Measurements from ENCODE around the gene DMTF1. TPM values are rescaled to one million over a fixed set of nuclear protein-coding genes. Genes with fewer than 3 reads are reported as not detected.

DMTF1 gene
- total RNA-seq, 1 donor from 2014 or later, result 19.4 TPM

- peaks cover 28% of the 10 kb centered on the region for H3K9me3 ChIP-seq (replicated peaks)
- intact Hi-C loops (cut with micrococcal nuclease), result no loop called here
- peaks cover 12% of the 10 kb centered on the region for H3K36me3 ChIP-seq
- peaks cover 13% of the 10 kb centered on the region for H3K4me1 ChIP-seq
- H3K27me3 ChIP-seq (ENCODE audit: low read depth), result no peaks in the 10 kb centered on the region
- DNase-seq, result no peak
- H3K4me3 ChIP-seq, result no peak overlapping the region
- no peak overlapping the region for H3K27ac ChIP-seq (replicated peaks)
- no peak for TF ChIP-seq CTCF (IDR thresholded peaks at IDR 0.05; ENCODE audit: borderline replicate concordance)
Measured at GRCh38 chr7:87206361-87206760, 54.1 kb downstream of the DMTF1 start.

- Histone ChIP-seq H3K27ac (replicated peaks) (no peak overlapping the region), H3K36me3 (peaks cover 12% of the 10 kb centered on the region), H3K9me3 (replicated peaks) (peaks cover 26% of the 10 kb centered on the region), H3K27me3 (ENCODE audit: low read depth) (no peaks in the 10 kb centered on the region), H3K4me3 (no peak overlapping the region), H3K4me1 (peaks cover 26% of the 10 kb centered on the region)
- DNase-seq, result no peak
- TF ChIP-seq CTCF (IDR thresholded peaks at IDR 0.05; ENCODE audit: borderline replicate concordance), result no peak
- intact Hi-C loops (cut with micrococcal nuclease), result no loop called here
Measured at GRCh38 chr7:87209295-87209924, 57.2 kb downstream of the DMTF1 start.

- H3K4me3 ChIP-seq, result no peak overlapping the region
- H3K27ac ChIP-seq (replicated peaks), result no peak overlapping the region
- H3K4me1 ChIP-seq, result peaks cover 28% of the 10 kb centered on the region
- TF ChIP-seq CTCF (IDR thresholded peaks at IDR 0.05; ENCODE audit: borderline replicate concordance), result no peak
- intact Hi-C loops (cut with micrococcal nuclease), result no loop called here
- H3K36me3 ChIP-seq, result peaks cover 4% of the 10 kb centered on the region
- DNase-seq, result no peak
- peaks cover 15% of the 10 kb centered on the region for H3K9me3 ChIP-seq (replicated peaks)
- no peaks in the 10 kb centered on the region for H3K27me3 ChIP-seq (ENCODE audit: low read depth)
Measured at GRCh38 chr7:87210506-87210905, 58.3 kb downstream of the DMTF1 start.

- Histone ChIP-seq H3K27ac (replicated peaks) (no peak overlapping the region), H3K36me3 (no peaks in the 10 kb centered on the region), H3K9me3 (replicated peaks) (no peaks in the 10 kb centered on the region), H3K4me1 (peaks cover 41% of the 10 kb centered on the region), H3K27me3 (ENCODE audit: low read depth) (no peaks in the 10 kb centered on the region), H3K4me3 (no peak overlapping the region)
- no peak for DNase-seq
- intact Hi-C loops (cut with micrococcal nuclease), result no loop called here
- TF ChIP-seq CTCF (IDR thresholded peaks at IDR 0.05; ENCODE audit: borderline replicate concordance), result no peak
Measured at GRCh38 chr7:87212498-87212897, 60.2 kb downstream of the DMTF1 start.

- Histone ChIP-seq H3K27me3 (ENCODE audit: low read depth) (no peaks in the 10 kb centered on the region), H3K36me3 (no peaks in the 10 kb centered on the region), H3K27ac (replicated peaks) (no peak overlapping the region), H3K9me3 (replicated peaks) (no peaks in the 10 kb centered on the region), H3K4me3 (no peak overlapping the region), H3K4me1 (peaks cover 49% of the 10 kb centered on the region)
- no peak for DNase-seq
- no peak for TF ChIP-seq CTCF (IDR thresholded peaks at IDR 0.05; ENCODE audit: borderline replicate concordance)
- intact Hi-C loops (cut with micrococcal nuclease), result no loop called here
Measured at GRCh38 chr7:87213252-87213651, 61.0 kb downstream of the DMTF1 start.

All from left ventricle myocardium inferior (tissue), 1 donor.